HG03159 (cell line): ENCODE results near the gene PHF11.
"Not testable (repeated sequence)": the region's sequence is repeated elsewhere in the genome, so short reads cannot be mapped to it uniquely, and the experiment has no call there.

Source experiments
- ATAC-seq: cut with Tn5 transposase; IDR thresholded peaks from one replicate; pipeline ENCODE4 v1.9.1; 2021; ENCODE audit warnings: mild to moderate bottlenecking, moderate library complexity; ENCODE audit not compliant: unreplicated experiment

Gene PHF11

GRCh38 chr13:49543656-49544055 is 47.9 kb downstream of the PHF11 start:
- no peak for ATAC-seq

- no peak for ATAC-seq
These were observed 49.9 kb downstream of the PHF11 start for GRCh38 chr13:49545661-49546060.

- ATAC-seq, result no peak
These were observed 50.8 kb downstream of the PHF11 start for GRCh38 chr13:49546561-49546960.

- ATAC-seq, result no peak
These were observed 53.5 kb downstream of the PHF11 start for GRCh38 chr13:49549289-49549688.

- ATAC-seq, result no peak
These were observed 55.3 kb downstream of the PHF11 start for GRCh38 chr13:49550942-49551644.

- ATAC-seq, result no peak
These were observed 58.1 kb downstream of the PHF11 start for GRCh38 chr13:49553888-49554287.

GRCh38 chr13:49554387-49554786 is 58.6 kb downstream of the PHF11 start:
- ATAC-seq, result no peak

- ATAC-seq, result no peak
These were observed 63.3 kb downstream of the PHF11 start for GRCh38 chr13:49559006-49559405.

GRCh38 chr13:49560270-49561061 is 64.7 kb downstream of the PHF11 start:
- no peak for ATAC-seq

GRCh38 chr13:49561062-49561410 is 65.3 kb downstream of the PHF11 start:
- no peak for ATAC-seq

GRCh38 chr13:49563516-49563915 is 67.8 kb downstream of the PHF11 start:
- no peak for ATAC-seq

GRCh38 chr13:49565461-49565860 is 69.7 kb downstream of the PHF11 start:
- ATAC-seq, result not testable (repeated sequence)

- ATAC-seq, result no peak
These were observed 70.7 kb downstream of the PHF11 start for GRCh38 chr13:49566461-49566860.

- no peak for ATAC-seq
These were observed 71.7 kb downstream of the PHF11 start for GRCh38 chr13:49567491-49567890.

- ATAC-seq, result no peak
These were observed 74.4 kb downstream of the PHF11 start for GRCh38 chr13:49569993-49570689.

GRCh38 chr13:49571299-49572240 is 75.8 kb downstream of the PHF11 start:
- no peak for ATAC-seq
